GM21528 (cell line): Measurements from ENCODE around the gene PTCH1.

ENCODE experiments used
- ATAC-seq: cut with Tn5 transposase; IDR thresholded peaks from one replicate; pipeline ENCODE4 v1.9.1; 2021; ENCODE audit warnings: mild to moderate bottlenecking, moderate library complexity; ENCODE audit not compliant: unreplicated experiment, low FRiP score

The PTCH1 gene

GRCh38 chr9:95446259-95446658 is 70.5 kb downstream of the PTCH1 start:
- no peak for ATAC-seq

- no peak for ATAC-seq
Measured at GRCh38 chr9:95444160-95444559, 72.6 kb downstream of the PTCH1 start.

DNA sequence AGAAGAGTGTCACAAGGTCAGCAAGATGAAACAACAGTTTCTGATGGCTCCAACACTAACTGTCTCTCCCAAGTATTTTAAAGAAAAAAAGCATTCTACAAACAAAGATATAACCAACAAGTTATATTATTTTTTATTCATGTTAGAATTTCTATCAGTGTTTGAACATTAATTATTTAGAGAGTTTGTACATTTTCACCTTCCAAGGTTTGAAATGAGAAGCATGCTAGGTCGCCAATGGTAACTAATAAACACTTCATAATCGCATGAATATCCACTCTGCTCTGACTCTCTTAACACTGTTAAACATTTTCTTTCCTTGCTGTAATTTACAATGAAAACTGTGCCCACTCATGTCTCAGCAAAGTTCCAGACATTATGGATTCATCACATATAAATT is 73.5 kb downstream of the PTCH1 start:
- ATAC-seq: no peak

DNA sequence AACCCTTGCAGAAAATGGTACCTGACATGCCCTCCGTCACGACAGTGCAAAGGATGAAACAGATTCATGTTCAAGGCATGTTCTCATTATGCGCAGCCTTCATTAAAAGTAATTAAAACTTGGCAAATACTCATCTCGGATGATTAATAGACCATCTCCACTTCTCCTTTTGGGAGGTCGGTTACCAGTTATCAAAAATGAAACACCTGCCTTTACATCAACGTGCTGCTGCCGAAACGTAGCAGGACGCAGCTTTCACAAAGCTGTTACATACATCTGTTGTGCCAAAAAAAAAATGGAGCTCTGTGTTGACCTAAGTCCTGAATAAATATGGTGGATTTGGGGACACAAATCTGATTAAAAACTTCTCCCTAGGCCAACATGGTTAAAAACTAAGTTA is 75.7 kb downstream of the PTCH1 start:
- ATAC-seq: no peak

- no peak for ATAC-seq
Measured at GRCh38 chr9:95440447-95440846, 76.3 kb downstream of the PTCH1 start.

DNA sequence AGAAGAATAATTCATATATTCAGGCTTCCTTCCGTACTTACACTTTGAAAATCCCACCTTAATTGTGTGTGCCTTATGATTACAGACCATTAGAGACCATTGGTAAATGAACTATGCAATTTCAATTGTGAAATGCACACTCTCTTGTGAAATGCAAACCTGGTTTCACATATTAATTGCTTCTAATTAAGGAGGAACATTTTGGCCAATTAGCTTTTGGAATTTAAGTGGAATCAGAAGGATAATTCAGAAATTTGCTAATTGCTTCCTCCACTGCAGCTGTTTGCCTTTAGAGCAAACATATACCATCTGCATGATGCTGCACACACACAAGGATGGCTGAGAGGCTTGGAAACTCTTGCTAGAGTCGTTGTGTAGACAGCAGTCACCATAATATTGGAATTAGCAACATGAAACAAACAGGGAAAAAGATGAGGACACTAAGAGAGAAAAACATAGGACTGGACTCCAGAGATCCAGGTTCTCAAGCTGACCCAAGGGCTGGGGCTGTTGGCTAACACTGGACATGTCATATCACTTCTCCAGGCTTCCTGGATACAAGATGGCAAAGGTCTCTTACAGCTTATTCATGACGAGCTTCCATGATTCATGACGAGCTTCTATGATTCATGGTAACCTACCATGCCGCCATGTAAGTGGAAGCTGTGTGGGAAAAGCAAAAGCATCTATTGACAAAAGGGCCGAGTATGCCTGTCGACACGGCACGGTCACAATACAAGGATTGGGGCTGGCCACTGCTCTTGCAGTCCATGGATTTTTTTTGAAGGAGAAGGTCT is 78.0 kb downstream of the PTCH1 start:
- ATAC-seq: no peak

GRCh38 chr9:95437559-95437958 is 79.2 kb downstream of the PTCH1 start:
- no peak for ATAC-seq

DNA sequence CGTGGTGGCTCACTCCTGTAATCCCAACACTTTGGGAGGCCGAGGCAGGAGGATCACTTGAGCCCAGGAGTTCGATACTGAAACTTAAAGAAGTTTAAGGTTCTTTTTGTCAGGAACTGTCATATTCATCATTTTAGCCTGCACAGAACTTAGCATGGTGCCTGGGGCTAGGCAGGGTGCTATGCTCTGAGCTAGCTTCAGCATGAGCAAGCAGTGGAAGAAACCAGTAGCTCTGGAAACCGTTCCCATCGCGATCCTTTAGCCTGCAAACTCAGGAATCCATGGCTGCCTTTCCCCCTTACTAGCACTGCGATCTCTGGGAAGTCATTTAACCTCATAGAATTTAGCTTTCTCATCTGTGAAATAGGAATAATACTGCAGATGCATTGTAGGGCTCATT is 80.4 kb downstream of the PTCH1 start:
- ATAC-seq: no peak

- ATAC-seq: no peak
Measured at GRCh38 chr9:95435074-95435728, 81.6 kb downstream of the PTCH1 start.

- no peak for ATAC-seq
Measured at GRCh38 chr9:95434116-95435073, 82.4 kb downstream of the PTCH1 start.

- ATAC-seq: no peak
Measured at GRCh38 chr9:95433096-95433819, 83.5 kb downstream of the PTCH1 start.

DNA sequence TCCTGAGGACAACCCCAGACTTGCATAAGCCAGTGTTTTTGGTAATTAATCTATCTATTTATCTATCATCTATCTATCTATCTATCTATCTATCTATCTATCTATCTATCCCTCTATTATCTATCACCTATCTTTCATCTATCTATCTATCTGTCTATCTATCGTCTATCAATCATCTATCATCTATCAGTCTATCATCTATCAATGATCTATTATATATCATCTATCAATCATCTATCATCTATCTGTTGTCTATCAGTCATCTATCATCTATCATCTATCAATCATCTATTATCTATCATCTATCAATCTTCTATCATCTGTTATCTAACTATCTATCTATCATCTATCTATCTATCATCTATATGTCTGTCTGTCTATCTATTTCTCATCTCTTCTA is 85.5 kb downstream of the PTCH1 start:
- ATAC-seq: no peak

DNA sequence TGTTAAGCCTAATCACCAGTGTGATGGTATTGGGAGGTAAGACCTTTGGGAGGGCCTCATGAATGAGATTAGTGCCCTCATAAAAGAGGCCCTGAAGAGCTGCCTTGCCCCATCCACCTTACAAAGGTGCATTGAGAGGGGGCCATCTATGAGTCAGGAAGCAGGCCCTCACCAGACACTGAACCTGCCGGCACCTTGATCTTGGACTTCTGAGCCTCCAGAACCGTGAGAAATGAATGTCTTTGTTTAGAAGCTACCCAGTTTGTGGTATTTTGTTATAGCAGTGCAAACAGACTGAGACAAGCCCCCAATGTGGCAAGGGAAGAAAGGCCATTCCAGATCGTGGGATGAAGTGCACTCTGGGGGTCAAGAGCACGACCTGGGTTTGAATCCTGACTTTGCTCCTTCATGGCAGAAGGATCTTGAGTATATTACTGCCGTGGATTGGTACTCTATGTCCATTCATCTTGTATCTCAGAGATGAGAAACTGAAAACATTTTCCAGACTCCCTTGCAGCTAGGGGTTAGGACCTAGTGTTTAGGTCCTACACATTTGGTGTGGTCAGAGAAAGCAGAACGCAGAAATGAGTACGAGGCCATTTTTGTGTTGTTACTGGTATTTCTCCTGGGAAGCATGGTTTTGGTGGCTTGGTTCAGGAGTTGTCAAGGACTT is 86.7 kb downstream of the PTCH1 start:
- no peak for ATAC-seq

- ATAC-seq: no peak
Measured at GRCh38 chr9:95429096-95429495, 87.7 kb downstream of the PTCH1 start.

DNA sequence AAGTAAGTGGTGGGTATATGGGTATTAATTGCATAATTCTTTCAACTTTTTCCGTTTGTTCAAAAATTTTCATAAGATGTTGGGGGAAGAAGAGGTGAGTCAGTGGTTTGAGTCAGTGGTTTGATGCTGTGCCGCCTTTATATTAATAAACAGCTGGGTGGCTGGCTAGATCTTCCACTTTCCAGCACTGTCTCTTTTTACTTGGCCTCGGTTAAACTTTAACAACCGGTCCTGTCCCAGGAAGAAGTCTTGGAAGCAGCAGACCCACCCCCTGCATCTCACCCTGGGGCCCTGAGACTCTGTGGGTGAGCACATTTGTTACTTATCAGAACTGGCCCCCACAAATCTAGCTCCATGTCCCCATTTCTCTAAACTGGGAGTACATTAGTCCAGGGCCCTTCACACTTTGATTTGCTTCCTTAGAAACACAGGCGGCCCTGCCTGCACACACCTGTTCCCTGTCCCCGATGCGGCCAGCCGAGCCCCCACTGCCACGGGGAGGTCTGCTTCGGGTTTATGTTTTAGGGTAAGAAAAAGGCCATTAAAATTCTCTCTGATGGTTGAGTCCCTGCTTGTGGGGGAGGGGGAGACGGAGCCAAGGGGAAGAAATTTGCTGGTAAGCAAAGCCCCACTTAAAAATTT is 90.7 kb downstream of the PTCH1 start:
- no peak for ATAC-seq

- no peak for ATAC-seq
Measured at GRCh38 chr9:95422650-95423049, 94.1 kb downstream of the PTCH1 start.

DNA sequence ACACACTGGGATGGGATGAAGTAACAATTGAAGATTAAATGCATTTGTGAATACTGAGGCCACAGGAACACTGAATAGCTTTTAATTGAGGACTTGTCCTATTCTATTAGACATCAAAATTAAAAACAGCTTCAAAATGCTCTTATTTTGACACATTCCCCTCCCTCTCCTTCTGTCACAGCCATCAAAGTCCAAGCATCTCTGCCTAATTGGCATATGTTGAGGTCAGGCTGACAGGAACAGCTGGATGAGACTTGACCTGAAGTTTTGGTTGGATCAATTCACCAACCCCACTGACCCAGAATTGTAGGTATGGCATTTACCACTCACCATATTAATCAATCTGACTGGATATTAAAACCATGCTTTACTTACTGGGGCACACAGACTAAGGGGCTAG is 96.3 kb downstream of the PTCH1 start:
- no peak for ATAC-seq

GRCh38 chr9:95419444-95419843 is 97.3 kb downstream of the PTCH1 start:
- ATAC-seq: no peak

GRCh38 chr9:95415158-95415557 is 101.6 kb downstream of the PTCH1 start:
- no peak for ATAC-seq
